Middle frontal gyrus (tissue), 1 donor: ENCODE data around the gene C18orf54.
"Not testable (repeated sequence)": the region's sequence is repeated elsewhere in the genome, so short reads cannot be mapped to it uniquely, and the experiment has no call there.

Experiments
- DNase-seq: peaks from one replicate; pipeline ENCODE4 v3.0.0-alpha.2; 2015; ENCODE audit warnings: low spot score; ENCODE audit errors: extremely low spot score

C18orf54 gene

DNA sequence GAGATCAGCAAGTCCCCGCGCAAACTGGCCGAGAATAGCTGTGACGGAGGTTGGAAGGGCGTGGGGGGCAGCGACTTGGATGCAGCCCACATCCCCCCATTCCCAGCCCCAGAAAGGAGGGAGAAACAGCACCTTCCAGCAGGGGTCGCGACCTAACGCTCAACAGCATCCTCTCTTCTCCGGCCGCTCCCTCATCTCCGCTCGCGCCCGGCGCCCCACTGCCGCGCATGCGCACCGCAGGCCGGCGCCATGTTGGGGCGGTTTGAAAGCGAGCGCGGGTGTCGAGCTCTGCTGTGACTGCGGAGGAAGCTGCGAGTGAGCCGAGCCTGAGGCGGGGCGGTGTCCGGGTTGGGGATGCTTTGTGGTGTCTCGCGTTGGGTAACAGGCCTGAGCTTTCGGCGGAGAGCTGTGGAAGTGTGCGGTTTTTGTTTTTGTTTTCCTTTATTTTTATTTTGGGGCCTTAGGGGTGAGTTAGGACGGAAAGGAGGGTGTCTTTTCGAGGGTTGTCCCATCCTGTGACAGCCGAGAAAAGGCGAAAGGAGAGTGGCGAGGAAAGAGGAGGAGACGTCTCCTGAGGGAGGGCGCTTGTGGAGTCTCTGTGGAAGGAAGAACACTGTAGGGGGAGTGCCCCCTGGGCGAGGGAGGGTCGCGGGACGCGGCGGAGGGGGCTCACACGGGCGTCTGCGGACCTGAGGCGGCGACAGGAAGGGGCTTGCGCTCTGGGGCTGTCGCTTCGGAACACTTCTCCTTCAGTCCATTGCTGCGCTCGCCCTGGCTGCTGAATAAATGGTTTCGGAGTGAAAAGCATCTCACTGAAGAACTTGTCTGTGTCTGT lies at the start of gene C18orf54, which contains the start of gene STARD6:
Gene C18orf54, plus strand, starts transcription at position 247 of the 835 bp plus-strand sequence. CDS start 2,667 bp downstream, outside the sequence.
Gene STARD6, minus strand, starts transcription at position 199 of the 835 bp plus-strand sequence. CDS start 3,285 bp downstream, outside the sequence.
- DNase-seq: peak; percentile 80

DNA sequence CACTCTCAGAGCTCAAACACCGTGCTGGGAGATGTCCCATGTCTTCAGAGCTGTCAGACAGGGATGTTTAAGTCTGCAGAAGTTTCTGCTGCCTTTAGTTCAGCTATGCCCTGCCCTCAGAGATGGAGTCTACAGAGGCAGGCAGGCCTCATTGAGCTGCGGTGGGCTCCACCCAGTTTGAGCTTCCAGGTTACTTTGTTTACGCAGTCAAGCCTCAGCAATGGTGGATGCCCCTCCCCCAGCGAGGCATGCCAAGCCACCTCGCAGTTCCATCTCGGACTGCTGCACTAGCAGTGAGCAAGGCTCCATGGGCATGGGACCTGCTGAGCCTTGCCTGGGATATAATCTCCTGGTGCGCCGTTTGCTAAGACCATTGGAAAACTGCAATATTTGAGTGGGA lies 48.1 kb upstream of the C18orf54 start:
- not testable (repeated sequence) for DNase-seq

DNA sequence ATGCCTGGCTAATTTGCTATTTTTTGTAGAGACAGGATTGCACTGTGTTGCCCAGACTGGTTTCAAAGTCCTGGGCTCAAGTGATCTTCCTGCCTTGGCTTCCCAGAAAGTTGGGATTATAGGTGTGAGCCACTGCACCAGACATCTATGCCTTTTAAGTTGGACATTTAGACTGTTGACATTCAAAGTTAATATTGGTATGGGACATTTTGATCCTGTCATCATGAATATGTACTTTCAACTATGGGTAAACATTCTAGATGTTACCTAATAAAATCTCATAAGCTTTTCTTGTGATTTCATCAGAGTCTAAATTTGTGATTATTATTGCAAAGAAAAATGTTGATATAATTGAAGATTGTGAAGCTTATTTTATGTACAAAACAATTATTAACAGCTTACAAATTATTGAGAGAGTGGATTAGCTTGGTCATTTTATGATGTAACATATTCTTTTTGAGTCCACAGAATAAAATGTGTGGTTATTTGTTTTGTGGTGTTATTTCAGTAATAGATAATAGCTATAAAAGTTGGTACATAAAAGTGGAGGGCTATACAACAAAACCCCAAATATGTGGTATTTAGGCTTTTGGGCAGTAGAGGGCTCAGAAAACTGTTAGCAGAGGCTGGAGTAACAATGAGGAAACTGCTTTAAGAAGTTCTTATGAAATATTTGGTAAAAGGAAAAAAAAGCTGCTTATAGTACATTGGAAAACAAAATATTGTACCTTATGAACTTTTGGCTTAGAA lies 41.5 kb upstream of the C18orf54 start:
- DNase-seq: no peak

DNA sequence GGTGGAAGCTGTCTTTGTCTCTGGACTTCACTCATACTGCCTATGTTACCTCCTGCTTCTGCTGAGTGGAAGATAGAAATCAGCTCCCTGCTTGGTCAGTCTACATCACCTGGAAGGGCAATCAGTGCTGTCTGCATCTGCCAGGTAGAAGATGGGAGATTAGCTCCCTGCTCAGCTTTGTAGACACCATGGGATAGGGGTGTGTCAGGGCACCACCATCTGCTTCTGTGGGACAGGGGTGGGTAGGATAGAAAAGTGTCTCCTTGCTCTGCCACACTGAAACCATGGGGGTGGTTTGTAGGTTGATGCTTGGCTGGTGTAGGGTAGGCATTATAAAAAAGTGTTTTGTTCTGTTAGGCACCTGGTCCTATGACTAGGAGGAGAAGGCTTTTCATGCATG lies 34.1 kb upstream of the C18orf54 start:
- DNase-seq: no peak

DNA sequence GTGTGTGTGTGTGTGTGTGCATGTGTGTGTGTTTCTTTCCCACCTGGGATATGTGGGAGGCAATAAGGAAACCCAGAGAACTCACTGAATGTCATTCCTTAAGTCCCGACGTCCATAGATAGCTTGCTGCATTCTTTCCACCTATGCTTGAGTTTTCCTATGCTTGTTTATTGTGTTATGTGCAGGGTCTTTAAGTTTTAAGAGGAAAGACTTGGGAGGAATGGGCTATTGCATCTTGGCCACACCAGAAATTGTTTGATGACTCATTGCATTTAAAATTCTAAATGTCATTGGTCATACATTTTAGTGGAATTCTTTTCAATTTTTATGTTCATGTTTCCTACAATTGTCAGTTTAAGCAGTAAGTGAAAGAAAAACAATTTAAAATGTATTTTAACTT lies 33.7 kb upstream of the C18orf54 start:
- no peak for DNase-seq

DNA sequence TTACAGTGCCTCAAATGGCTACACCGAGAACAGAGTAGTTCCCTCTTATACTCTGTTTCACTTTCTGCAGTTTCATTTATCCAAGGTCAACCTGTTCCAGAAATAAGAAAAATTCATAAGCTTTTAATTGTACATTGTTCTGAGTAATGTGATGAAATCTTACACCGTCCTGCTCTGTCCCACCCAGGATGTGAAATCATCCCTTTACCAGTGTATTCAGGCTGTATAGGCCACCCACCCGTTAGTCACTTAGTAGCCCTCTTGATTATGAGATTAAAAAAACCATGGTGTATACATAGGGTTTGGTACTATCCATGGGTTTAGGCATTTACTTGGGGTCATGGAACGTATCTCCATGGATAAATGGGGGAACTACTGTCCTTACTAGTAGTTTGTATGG lies 29.9 kb upstream of the C18orf54 start:
- no peak for DNase-seq

DNA sequence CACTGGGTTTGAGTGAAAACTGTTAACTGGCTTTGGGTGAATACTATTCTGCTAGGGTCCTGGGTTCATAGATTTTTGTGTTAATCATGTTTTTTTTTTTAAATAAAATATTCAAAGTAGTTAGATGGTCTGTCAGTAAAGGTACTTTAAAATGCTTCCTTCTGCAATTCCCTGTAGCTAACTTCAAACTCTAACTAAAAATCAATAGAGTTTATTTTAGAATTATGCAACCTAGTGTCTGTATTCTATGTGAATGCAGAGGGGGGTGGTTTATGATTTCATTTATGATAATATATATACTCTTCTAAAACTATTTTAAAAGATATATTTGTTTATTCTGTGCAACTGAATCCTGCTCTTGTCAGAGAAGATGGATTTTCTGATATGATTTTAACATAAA lies 27.9 kb upstream of the C18orf54 start:
- no peak for DNase-seq

DNA sequence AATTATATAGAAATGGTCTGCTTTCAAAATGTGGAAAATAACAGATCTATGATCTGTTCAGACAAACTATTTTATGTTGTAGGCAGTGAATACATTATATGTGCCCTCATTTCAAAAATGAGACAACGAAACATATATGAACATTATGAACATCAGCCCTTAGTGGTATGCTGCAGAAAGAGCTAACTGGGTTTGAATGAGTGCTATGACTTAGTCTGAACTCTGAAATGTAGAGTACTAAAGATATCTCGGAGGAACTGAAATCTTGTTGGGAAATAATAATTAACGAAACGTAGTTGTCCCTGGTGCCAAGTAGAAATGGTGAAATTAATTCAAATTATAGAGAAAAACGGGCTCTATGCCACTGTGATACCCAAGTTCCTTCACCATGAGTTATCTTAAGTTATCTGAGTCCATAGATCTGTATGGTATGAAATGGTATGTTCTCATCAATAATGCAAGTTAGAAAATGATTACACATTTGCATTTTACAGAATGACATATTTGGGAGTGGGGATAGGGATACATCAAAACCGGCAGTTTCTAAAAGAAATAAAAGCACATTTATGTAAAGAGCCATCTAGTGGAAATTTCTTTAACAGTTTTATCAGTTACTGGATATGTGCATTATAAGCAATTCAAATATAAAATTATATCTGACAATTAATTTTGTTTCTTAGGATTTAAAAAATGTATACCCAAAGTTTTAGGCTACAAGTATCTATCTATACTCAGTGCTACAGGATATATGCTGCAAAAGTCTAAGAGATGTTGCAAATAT lies 26.7 kb upstream of the C18orf54 start:
- DNase-seq: no peak

DNA sequence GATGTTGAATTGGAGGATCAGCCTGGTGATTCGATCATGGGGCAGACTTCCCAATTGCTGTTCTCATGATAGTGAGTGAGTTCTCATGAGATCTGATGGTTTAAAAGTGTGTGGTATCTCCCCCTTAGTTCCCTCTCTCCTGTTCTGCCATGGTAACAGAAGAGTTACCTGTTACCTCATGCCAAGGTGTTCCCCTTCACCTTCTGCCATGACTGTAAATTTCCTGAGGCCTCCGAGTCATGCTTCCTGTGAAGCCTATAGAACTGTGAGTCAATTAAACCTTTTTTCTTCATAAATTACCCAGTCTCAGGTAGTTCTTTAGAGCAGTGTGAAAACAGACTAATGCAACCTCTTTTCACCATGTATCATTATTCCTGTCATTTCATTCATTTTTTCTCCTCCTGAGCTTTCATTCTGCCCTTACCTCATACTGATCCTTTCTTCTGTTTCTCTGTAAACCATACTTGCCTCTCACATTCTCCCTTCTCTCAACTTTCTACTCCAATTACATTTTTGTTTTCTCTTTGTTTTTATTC lies 22.0 kb upstream of the C18orf54 start:
- DNase-seq: no peak

DNA sequence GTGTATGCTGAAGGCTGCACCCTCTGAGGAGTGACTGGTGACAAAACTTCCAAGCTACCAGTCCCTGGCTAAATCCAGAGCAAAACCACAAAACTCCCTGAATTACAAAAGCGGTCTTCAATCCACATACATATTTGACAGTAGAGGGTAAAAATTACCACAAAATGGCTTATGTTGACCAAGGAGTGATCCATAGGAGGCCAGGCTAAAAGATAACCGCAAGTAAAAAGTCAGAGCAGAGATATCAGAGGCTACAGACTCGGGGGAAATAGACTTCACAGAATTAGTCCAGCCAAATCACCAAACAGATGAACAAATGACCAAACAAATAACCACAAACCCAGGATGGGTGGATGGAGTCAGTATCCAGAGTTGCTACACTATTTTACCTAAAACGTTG lies 19.5 kb upstream of the C18orf54 start:
- DNase-seq: no peak

DNA sequence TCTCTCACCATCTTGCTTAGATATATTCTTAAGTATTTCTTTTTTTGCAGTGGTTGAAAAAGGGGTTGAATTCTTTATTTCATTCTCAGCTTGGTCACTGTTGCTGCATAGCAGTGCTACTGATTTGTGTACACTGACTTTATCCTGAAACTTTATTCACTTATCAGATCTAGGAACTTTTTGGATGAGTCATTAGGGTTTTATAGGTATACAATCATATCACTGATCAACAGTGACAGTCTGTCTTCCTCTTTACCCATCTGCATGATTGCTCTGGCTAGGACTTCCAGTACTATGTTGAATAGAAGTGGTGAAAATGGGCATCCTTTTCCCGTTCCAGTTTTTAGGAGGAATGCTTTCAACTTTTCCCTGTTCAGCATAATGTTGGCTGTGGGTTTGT lies 6.5 kb upstream of the C18orf54 start:
- DNase-seq: no peak

DNA sequence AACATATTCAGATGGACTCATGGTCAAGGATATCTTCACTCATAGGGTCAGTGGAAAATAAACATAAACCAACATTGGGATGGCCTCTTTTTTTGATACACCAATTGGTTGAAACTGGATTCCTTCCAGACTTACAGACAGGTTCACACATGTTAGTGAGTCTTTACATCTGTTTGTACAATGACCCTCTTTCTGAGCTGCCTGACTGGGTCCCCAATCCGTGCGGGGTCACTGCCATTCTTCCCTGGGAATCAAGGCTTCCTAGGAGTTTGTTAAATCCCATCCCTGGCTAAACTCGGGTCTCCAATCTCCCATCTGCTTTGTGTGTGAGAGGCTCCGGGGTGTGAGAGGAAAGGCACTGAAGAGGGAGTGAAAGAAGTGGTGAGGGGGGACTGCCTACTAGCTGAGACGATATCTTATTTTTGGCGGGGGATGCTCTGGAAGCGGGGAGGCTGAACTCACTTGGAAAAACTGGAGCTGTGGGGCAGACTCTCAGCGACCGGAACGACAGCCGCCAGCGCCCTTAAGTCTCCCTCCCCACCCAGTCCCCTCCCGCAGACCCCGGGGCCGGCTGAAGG lies 535 bp upstream of the C18orf54 start:
- DNase-seq: no peak

DNA sequence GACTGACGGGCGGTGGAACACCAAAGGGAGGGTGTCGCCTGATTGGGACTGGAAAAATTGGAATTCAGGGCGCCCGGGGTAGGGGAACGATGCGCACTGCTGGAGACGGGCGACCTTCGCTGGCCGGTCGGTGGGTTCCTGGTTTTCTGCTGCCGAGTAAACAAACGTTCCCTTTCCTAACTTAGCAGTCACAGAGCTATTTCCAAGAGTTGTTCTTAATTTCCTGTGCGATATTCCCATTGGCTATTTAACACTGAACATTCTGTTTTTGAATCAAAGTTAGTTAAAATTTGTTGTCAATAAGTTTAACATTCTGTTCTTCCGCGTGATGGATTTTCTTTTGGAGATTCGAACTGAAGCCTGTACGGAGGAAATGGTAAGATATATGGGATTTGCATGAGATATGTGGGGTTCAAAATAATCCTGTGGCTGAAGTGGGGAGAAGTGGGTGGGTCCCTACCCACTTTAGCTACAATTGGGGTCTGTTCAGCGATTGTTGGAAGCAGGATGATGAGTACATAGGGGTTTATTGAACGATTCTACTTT lies 862 bp downstream of the C18orf54 start:
- DNase-seq: no peak

DNA sequence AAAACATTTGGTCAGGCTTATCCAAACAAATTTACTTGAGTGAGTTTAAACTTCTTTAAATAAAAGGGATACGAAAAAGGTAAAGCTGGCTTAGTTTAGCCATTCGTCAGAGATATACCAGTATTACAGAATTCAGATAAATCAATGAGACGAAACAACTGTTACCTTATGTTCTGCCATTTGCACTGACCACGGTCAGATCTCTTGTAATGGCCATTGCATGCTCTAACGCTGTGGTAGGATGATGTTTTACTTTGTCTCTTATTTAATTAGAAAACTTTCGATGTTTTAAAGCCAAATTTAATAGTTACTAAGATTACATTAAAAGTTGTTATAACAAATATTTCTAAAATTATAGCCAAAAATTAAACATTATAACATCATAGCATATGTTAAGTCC lies 1.5 kb downstream of the C18orf54 start:
- DNase-seq: no peak

DNA sequence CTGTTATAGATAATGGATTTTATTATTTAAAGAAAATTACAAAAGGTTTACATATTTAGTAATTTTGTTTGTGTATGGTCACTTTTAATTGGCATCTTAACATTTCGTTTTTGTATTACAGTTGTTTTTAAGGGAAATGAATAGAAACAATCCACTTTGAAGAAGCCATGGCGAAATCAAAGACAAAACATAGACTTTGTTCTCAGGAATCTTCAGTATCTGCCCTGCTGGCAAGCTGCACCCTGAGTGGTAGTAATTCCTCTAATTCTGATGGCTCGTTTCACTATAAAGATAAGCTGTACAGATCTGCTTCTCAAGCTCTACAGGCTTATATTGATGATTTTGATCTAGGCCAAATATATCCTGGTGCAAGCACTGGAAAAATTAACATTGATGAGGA lies 2.7 kb downstream of the C18orf54 start:
- DNase-seq: no peak

DNA sequence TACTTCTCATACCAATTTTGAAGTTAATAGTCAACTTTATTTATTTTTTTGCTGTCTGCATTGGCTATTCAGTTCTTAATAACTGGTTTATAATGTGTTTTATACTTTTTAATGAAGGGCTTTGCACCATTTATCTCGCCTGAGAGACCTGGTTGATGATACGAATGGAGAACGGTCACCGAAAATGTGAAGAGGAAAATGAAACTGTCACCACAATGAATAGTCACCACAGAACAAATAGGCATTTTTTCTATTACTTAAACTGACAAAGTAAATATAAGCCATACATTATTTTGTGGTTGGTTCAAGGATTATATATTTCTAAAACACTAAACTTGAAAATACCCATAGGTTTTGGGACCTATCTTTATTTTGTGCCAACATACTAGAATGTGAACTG lies 20.4 kb downstream of the C18orf54 start:
- no peak for DNase-seq

DNA sequence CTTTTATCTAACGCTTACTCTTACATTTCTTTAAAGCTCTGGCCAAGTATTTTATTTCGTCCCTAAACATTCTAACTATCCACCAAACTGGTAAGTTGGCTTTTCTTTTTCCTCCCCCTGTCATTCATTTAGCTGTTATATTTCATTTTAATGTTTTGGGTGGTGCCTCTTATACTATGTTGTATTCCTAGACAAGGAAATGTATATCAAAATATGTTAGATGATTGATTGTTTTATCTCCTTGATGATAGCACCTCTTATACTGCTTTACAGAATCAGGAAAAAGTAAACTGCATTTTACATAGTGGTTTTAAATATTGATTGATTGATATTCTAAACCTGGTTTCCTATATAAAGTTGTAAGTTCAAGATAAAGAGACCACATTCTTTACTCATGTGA lies 23.9 kb downstream of the C18orf54 start:
- no peak for DNase-seq

DNA sequence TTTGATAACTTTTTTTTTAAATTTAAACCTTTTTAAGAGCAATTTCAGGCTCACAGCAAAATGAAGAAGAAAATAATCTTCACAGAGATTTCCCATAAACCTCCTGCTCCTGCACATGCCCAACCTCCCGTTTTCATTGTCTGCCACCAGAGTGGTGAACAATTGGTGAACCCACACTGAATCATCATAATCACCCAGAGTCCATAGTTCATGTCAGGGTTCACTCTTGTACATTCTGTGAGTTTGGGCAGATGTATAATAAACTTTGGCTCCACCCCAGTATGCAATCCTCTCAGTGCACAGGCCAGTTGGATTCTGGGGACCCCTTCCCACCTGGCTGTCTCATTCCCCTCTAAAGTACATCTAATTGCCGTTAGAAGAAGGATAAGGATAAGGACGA lies 24.4 kb downstream of the C18orf54 start:
- DNase-seq: no peak

DNA sequence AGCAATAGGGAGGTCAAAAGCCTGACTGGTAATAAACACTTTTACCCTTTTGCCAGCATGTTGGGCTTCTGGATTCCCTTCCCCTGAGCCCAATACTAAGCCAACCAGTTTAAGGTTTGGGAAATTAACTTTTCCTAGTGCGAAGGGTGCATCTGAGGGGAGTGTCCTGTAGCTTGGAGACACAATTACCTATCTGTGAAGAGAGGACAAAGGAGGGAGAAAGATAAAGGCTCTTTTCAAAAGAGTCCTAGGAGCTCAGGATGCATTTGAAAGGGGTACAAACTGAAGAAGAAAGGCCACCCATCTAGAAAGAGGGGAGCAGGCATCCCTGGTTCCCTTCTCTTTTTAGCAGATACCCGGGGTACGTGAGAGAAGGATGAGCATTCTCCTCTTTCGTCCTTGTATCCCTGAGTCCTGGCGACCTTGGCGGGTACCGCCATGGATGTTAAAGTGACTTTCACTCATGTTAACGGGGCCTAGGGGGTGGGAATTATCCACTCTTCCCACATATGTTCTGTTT lies 25.1 kb downstream of the C18orf54 start:
- no peak for DNase-seq

DNA sequence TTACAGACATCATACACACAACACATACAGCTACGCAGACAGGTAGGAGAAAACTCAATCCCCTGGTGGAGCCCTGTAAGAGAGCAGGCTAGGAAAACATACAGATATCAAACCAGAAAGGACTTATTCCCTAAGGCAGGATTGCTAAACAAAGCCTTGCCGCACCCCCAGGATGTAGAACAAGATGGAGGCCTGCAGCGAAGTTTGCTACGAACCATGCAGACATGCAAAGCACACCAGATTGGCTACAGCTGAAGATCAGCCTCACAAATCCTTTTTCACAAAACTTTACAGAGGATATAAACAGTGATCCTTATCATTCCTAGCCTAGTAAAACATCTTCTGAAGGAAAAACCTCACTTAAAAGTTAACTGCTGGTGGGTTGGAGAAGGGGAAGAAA lies 28.3 kb downstream of the C18orf54 start:
- no peak for DNase-seq
